MM.1S (cell line): ENCODE results near the gene CIROP.

Experiments
- DNase-seq: peaks from one replicate; pipeline ENCODE4 v3.0.0-alpha.2; 2015
- H2AFZ ChIP-seq: fragments of 300-600 bp; sonication (generic); 2 replicates; pipeline ENCODE4 v1.6.0; 2016; ENCODE audit warnings: antibody characterized with exemption, low read length
- H3F3A ChIP-seq: fragments of 300-600 bp; sonication (generic); 2 replicates; pipeline ENCODE4 v1.6.1; 2016; ENCODE audit warnings: mild to moderate bottlenecking, antibody characterized with exemption, low read length, moderate library complexity, mixed read lengths; ENCODE audit not compliant: insufficient read depth
- H3K27ac ChIP-seq: fragments of 300-600 bp; sonication (generic); 2 replicates; pipeline ENCODE4 v1.5.1; 2016; ENCODE audit warnings: mild to moderate bottlenecking, low read length
- H3K27me3 ChIP-seq: fragments of 300-600 bp; sonication (generic); replicated peaks from 2 replicates; pipeline ENCODE4 v1.6.0; 2016; ENCODE audit warnings: low read length; ENCODE audit not compliant: insufficient read depth
- H3K36me3 ChIP-seq: fragments of 300-600 bp; sonication (generic); replicated peaks from 2 replicates; pipeline ENCODE4 v1.6.1; 2016; ENCODE audit warnings: mild to moderate bottlenecking, low read length, mixed read lengths; ENCODE audit not compliant: insufficient read depth
- H3K4me1 ChIP-seq: fragments of 300-600 bp; sonication (generic); 2 replicates; pipeline ENCODE4 v1.6.1; 2016; ENCODE audit warnings: low read length, mixed read lengths
- H3K4me2 ChIP-seq: fragments of 300-600 bp; sonication (generic); 2 replicates; pipeline ENCODE4 v1.6.0; 2016; ENCODE audit warnings: low read depth, low read length
- H3K4me3 ChIP-seq: fragments of 300-600 bp; sonication (generic); 2 replicates; pipeline ENCODE4 v1.5.1; 2016; ENCODE audit warnings: low read length, mixed read lengths
- H3K79me2 ChIP-seq: fragments of 300-600 bp; sonication (generic); 2 replicates; pipeline ENCODE4 v1.6.1; 2016; ENCODE audit warnings: mixed run types, low read length, mixed read lengths
- H3K9ac ChIP-seq: fragments of 300-600 bp; sonication (generic); 2 replicates; pipeline ENCODE4 v1.6.1; 2016; ENCODE audit warnings: low read length, mixed read lengths
- H3K9me2 ChIP-seq: fragments of 300-600 bp; sonication (generic); replicated peaks from 2 replicates; pipeline ENCODE4 v1.6.1; 2016; ENCODE audit warnings: mild to moderate bottlenecking, low read length, mixed read lengths; ENCODE audit not compliant: insufficient read depth
- H3K9me3 ChIP-seq: fragments of 300-600 bp; sonication (generic); replicated peaks from 2 replicates; pipeline ENCODE4 v1.6.1; 2016; ENCODE audit warnings: mild to moderate bottlenecking, low read length, mixed read lengths; ENCODE audit not compliant: insufficient read depth
- H4K20me1 ChIP-seq: fragments of 300-600 bp; sonication (generic); 2 replicates; pipeline ENCODE4 v1.6.1; 2016; ENCODE audit warnings: mild to moderate bottlenecking, low read length, moderate library complexity, mixed read lengths; ENCODE audit not compliant: insufficient read depth
- EZH2 ChIP-seq: fragments of 300-600 bp; sonication (generic); optimal IDR thresholded peaks from 2 replicates; pipeline ENCODE3; 2017; ENCODE audit warnings: low read depth, mild to moderate bottlenecking, antibody characterized with exemption, low read length, mixed read lengths
- EZH2phosphoT487 ChIP-seq: fragments of 300-600 bp; sonication (generic); IDR thresholded peaks from 2 replicates; pipeline ENCODE4 v1.6.1; 2018; ENCODE audit warnings: antibody characterized with exemption, low read length
- TF ChIP-seq, protein P1 (sequence below): fragments of 300-600 bp; sonication (generic); IDR thresholded peaks from 2 replicates; pipeline ENCODE4 v1.5.1; 2016; ENCODE audit warnings: antibody characterized with exemption, low read length, mixed read lengths

CIROP gene

GRCh38 chr14:23055621-23056144 is 49.1 kb downstream of the CIROP start:
- H3K36me3 ChIP-seq = no peaks in the 10 kb centered on the region
- H3K9me3 ChIP-seq = no peaks in the 10 kb centered on the region
- no peak overlapping the region for H2AFZ ChIP-seq
- H3K4me2 ChIP-seq = peak overlapping the region; percentile 89; the same call in 1 of the 2 replicates
- no peak overlapping the region for H3K4me3 ChIP-seq
- no peaks in the 10 kb centered on the region for H3K27me3 ChIP-seq
- no peaks in the 10 kb centered on the region for H3K9me2 ChIP-seq
- no peaks in the 10 kb centered on the region for H3K4me1 ChIP-seq
- no peaks in the 10 kb centered on the region for H3K79me2 ChIP-seq
- no peak overlapping the region for H3K27ac ChIP-seq
- H3F3A ChIP-seq = 0 out of 2 replicates have a peak, but pooled peaks cover 14% of the 10 kb centered on the region
- no peak overlapping the region for H3K9ac ChIP-seq
- no peaks in the 10 kb centered on the region for H4K20me1 ChIP-seq
- TF ChIP-seq EZH2 (no peak), EZH2phosphoT487 (no peak)
- TF ChIP-seq, protein P1, sequence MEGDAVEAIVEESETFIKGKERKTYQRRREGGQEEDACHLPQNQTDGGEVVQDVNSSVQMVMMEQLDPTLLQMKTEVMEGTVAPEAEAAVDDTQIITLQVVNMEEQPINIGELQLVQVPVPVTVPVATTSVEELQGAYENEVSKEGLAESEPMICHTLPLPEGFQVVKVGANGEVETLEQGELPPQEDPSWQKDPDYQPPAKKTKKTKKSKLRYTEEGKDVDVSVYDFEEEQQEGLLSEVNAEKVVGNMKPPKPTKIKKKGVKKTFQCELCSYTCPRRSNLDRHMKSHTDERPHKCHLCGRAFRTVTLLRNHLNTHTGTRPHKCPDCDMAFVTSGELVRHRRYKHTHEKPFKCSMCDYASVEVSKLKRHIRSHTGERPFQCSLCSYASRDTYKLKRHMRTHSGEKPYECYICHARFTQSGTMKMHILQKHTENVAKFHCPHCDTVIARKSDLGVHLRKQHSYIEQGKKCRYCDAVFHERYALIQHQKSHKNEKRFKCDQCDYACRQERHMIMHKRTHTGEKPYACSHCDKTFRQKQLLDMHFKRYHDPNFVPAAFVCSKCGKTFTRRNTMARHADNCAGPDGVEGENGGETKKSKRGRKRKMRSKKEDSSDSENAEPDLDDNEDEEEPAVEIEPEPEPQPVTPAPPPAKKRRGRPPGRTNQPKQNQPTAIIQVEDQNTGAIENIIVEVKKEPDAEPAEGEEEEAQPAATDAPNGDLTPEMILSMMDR = no peak
- no peak for DNase-seq

DNA sequence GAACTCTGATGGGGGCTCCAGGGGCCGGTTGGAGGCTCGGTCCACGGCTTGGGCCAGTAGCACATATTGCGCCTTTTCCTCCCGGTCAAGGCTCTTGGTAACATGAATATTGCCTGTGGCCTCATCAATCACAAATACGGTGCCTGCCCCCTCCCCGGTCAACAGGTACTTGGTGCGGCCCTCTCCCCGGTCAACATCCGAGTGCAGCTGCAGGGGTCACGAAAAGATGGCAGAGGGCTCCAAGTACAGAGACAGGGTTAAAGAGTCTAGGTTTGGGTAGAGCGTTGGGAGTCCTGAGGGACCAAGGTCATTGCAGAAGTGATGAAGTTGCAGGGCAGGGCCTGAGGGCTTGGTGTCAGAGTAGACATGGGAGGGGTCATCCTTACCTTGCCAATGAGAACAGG is 49.6 kb downstream of the CIROP start:
- Histone ChIP-seq H3K4me1 (no peaks in the 10 kb centered on the region), H3K4me2 (no peak overlapping the region), H4K20me1 (no peaks in the 10 kb centered on the region), H3K27me3 (no peaks in the 10 kb centered on the region), H3K79me2 (no peaks in the 10 kb centered on the region), H2AFZ (no peak overlapping the region), H3F3A (0 out of 2 replicates have a peak, but pooled peaks cover 14% of the 10 kb centered on the region), H3K27ac (no peak overlapping the region), H3K4me3 (no peak overlapping the region), H3K9me3 (no peaks in the 10 kb centered on the region), H3K9me2 (no peaks in the 10 kb centered on the region), H3K9ac (no peak overlapping the region), H3K36me3 (no peaks in the 10 kb centered on the region)
- DNase-seq = no peak
- TF ChIP-seq, protein P1 = no peak
- TF ChIP-seq EZH2phosphoT487 = no peak

- Histone ChIP-seq H3F3A (0 out of 2 replicates have a peak, but pooled peaks cover 12% of the 10 kb centered on the region), H3K27me3 (no peaks in the 10 kb centered on the region), H3K9me2 (no peaks in the 10 kb centered on the region), H3K79me2 (no peaks in the 10 kb centered on the region), H3K4me2 (no peak overlapping the region), H3K36me3 (no peaks in the 10 kb centered on the region), H3K9me3 (no peaks in the 10 kb centered on the region), H3K4me1 (no peaks in the 10 kb centered on the region), H2AFZ (no peak overlapping the region), H3K27ac (no peak overlapping the region), H4K20me1 (no peaks in the 10 kb centered on the region), H3K9ac (no peak overlapping the region), H3K4me3 (no peak overlapping the region)
- TF ChIP-seq EZH2phosphoT487 (no peak), EZH2 (no peak)
- TF ChIP-seq, protein P1 = no peak
- DNase-seq = no peak
Observed at GRCh38 chr14:23054000-23054811, 50.6 kb downstream of the CIROP start.
